ENCODE measurements around the gene SMPDL3B.

The SMPDL3B gene, protein sequence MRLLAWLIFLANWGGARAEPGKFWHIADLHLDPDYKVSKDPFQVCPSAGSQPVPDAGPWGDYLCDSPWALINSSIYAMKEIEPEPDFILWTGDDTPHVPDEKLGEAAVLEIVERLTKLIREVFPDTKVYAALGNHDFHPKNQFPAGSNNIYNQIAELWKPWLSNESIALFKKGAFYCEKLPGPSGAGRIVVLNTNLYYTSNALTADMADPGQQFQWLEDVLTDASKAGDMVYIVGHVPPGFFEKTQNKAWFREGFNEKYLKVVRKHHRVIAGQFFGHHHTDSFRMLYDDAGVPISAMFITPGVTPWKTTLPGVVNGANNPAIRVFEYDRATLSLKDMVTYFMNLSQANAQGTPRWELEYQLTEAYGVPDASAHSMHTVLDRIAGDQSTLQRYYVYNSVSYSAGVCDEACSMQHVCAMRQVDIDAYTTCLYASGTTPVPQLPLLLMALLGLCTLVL

DNA sequence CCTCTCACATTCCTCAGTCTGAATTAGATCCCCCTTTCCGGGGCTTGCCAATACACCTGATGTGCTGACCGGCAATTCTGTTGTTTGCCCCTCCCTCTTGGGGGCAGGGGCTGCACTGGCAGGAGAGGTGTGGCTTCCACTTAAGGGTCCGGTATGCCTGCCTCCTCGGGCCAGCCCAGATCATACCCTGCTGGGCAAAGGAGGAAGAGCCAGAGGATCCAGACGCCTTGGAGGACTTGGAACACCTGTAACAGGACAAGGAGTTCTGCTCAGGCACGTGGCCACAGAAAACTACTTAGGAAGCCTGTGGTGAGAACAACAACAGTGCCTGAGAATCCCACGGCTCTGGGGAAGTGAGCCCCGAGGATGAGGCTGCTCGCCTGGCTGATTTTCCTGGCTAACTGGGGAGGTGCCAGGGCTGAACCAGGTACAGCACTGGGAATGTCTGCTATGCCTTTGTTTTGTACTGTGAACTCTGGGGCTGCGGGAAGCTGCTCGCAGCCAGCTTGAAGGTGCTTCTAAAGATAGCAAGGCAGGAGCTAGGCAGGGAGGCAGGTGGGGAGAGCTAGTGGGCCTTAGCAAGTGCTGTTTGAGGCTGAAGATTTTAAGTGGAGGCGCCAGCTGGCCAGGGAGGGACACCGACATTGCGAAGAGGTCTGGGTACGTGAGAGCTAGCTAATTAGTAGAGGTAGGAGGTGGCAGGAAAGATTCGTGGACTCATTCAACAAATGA, at the start of gene SMPDL3B:
SMPDL3B (plus strand) TSS at position 183 of the 732 bp plus-strand sequence; CDS start at position 367, 184 bp downstream.
- no peak for DNase-seq (ENCODE audit: extremely low read depth, low read depth)
- TF ChIP-seq, protein P1, sequence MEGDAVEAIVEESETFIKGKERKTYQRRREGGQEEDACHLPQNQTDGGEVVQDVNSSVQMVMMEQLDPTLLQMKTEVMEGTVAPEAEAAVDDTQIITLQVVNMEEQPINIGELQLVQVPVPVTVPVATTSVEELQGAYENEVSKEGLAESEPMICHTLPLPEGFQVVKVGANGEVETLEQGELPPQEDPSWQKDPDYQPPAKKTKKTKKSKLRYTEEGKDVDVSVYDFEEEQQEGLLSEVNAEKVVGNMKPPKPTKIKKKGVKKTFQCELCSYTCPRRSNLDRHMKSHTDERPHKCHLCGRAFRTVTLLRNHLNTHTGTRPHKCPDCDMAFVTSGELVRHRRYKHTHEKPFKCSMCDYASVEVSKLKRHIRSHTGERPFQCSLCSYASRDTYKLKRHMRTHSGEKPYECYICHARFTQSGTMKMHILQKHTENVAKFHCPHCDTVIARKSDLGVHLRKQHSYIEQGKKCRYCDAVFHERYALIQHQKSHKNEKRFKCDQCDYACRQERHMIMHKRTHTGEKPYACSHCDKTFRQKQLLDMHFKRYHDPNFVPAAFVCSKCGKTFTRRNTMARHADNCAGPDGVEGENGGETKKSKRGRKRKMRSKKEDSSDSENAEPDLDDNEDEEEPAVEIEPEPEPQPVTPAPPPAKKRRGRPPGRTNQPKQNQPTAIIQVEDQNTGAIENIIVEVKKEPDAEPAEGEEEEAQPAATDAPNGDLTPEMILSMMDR (IDR thresholded peaks at IDR 0.05; ENCODE audit: low read depth, low read length): no peak; the same call in 1 of the 2 replicates

DNA sequence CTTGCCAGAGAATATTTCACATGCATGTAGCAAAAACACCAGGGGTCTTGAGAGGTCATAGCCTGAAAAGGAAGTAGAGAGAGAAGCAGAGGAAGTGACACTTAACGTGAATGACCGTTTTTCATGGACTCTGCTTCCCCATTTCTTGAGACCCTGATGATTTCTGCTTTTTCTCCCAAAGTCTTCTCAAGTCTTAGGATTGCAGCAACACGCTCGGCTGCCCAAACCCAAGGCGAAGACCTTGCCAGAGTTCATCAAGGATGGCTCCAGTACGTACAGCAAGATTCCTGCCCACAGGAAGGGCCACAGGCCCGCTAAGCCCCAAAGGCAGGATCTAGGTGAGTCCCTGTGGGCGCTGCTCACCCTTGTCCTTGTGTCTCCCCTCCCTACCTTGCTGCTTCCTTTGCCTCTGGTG, 49.7 kb upstream of the SMPDL3B start:
- DNase-seq (ENCODE audit: extremely low read depth, low read depth): no peak
- TF ChIP-seq, protein P1 (IDR thresholded peaks at IDR 0.05; ENCODE audit: low read depth, low read length): no peak

DNA sequence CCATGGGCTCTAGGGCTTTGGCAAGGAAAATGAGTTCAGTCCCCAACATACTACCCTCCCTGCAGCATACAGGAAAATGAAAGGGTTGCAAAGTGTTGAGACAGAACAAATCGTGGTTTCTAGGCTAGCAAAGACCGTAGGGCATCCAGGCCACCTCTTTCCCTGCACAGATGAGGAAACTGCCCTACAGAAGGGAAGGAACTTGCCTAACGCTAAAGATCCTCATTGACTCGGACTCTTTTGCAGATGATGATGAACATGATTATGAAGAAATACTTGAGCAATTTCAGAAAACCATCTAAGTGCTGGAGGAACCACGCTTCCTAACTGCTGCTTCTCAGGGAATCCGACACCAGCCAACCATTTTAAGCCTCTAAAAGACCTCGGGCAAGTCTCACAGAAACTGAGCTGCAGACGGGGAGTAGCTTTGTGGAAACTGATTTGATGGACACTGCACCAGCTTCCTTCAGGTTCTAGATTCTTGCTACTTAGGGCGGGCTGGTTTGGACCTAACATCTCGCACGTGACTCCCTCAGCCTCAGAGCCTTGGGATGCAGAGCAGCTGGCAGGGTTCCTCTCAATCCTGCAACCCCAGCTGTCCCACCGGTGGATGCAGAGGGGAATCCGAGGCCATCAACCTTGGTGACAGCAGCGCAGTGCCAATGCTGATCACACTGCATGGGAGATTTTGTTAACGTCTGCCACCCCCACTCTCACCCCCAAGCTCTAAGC, 49.0 kb upstream of the SMPDL3B start:
- DNase-seq (ENCODE audit: extremely low read depth, low read depth): no peak
- TF ChIP-seq, protein P1 (IDR thresholded peaks at IDR 0.05; ENCODE audit: low read depth, low read length): no peak

DNA sequence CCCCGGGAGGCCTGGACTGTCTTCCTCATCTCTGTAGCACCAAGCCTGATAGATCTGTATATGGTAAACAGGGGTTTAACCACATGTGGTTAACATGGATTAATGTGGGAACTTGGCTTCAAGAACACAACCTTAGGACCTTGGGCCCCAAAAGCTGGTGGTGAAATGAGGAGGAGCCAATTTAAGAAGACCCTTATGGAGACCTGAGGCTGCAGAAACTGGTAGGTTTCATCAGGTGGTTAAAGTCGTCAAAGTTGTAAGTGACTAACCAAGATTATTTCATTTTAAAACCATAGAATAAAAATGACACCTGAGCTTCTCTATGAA, 48.5 kb upstream of the SMPDL3B start:
- DNase-seq (ENCODE audit: extremely low read depth, low read depth): no peak
- TF ChIP-seq, protein P1 (IDR thresholded peaks at IDR 0.05; ENCODE audit: low read depth, low read length): no peak

DNA sequence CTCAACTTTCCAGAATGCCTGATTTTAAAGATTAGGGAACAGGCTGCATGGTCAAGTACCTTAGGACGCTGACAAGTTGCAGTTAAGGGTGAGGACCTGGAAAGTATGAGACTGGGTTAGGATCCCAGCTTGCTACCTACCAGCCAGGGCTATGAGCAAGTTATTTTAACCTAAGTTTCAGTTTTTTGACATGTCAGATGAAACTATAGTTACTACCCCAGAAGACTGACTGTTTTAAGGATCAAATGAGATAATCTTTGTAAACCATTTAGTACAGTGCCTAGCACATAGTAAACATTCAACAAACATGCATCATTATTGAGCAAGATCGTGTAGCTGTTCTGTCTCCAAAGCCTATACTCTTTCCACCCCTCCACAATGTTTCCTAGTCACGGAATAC, 48.1 kb upstream of the SMPDL3B start:
- TF ChIP-seq, protein P1 (IDR thresholded peaks at IDR 0.05; ENCODE audit: low read depth, low read length): no peak
- DNase-seq (ENCODE audit: extremely low read depth, low read depth): no peak

DNA sequence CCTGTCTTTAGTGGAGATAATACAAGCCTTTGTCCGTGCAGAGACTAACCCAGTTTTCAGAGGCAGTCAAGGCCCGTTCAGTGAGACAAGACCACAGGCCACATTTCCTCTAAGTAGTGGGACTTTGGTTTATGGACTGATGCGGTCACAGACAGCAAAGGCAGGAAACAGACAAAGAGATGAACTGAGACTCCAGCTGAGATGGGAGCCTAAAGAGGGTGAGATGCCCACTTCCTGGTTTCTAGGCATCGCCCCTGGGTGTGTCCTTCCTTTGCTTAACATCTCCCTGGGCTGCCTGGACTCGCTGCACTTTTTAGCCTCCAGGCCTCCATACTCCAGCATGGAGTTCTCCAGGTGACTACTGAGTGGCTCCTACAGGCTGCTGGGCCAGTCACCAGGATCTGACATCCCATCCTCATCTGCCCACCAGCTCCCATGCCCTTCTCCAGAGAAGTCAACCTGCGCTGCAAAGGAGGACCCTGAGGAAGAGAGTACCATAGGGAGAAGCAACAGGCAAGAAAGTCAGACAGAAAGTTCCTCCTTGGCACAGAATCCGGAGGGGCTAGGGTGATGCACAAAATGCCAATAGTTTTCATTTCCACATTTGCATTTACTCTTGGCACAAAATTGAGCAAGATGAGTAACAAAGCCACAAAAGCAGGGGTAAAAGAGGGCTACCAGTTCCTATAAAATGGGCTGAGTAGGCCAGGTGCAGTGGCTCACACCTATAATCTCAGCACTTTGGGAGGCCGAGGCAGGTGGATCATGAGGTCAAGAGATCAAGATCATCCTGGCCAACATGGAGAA, 47.4 kb upstream of the SMPDL3B start:
- DNase-seq (ENCODE audit: extremely low read depth, low read depth): no peak
- TF ChIP-seq, protein P1 (IDR thresholded peaks at IDR 0.05; ENCODE audit: low read depth, low read length): no peak

Data from AG09319 (cell line).